HS-27A (cell line): ENCODE measurements around the gene UNC50.
A peak's percentile ranks its signal among the peaks of the same experiment; 100 is the strongest.

ENCODE experiments used
- DNase-seq: peaks from one replicate; pipeline ENCODE4 v3.0.0-alpha.2; 2012; ENCODE audit warnings: low read depth, missing footprints

The UNC50 gene

DNA sequence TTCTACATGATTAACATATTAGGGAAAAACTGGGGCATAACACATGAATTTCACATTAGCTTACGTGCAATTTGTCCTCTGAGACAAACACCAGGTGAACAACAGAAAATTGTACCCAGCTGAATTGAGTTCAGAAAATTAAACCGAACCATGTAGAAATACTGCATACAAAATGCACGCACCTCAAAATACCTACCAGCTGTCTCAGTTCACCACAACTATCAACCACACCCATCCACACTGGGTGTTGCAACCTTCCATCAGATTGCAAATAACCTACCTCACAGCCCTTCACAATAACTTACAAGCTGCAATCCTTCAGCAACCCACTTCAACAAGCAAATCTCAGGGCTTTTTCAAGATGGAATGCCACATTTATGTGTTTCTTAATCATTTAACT is 55.9 kb downstream of the UNC50 start:
- peak; percentile 52 for DNase-seq

DNA sequence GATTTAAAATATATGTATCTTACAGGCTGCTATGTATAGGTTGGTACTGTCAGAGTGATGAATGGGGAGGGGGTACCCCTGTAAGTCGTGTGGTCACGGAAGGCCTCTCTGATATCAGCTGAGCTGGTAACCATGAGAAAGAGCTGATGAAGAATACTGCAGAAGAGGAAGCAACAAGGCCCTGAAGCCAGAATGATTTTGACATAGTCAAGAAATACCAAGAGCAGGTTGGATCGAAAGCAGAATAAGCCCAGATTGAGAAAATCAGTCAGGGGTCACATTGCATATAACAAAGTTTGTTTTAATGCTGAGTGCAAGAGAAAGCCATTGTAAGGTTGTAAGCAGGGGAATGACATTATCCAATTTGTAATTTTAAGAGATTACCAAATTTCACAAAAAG is 57.3 kb downstream of the UNC50 start:
- no peak for DNase-seq
